SU-DHL-6 (cell line): ENCODE measurements around the gene LRP1.

Source experiments
- H2AFZ ChIP-seq: fragments of 200-600 bp; sonication (generic); 2 replicates; pipeline ENCODE4 v1.6.1; 2014; ENCODE audit warnings: low read depth, mild to moderate bottlenecking, moderate library complexity, mixed read lengths, antibody characterized with exemption, low read length; ENCODE audit not compliant: severe bottlenecking
- H3F3A ChIP-seq: fragments of 200-600 bp; shearing (Covaris generic); 2 replicates; pipeline ENCODE4 v1.6.0; 2016; ENCODE audit warnings: antibody characterized with exemption, mild to moderate bottlenecking; ENCODE audit not compliant: insufficient read depth
- H3K27ac ChIP-seq: fragments of 200-600 bp; sonication (generic); 2 replicates; pipeline ENCODE4 v1.5.1; 2016; ENCODE audit warnings: low read depth, mild to moderate bottlenecking, low read length, moderate library complexity, mixed read lengths
- H3K27me3 ChIP-seq: fragments of 200-600 bp; sonication (generic), shearing (Covaris generic); 2 replicates; pipeline ENCODE4 v1.6.0; 2014; ENCODE audit warnings: mild to moderate bottlenecking, low read length
- H3K36me3 ChIP-seq: fragments of 200-600 bp; sonication (generic); 2 replicates; pipeline ENCODE4 v1.6.1; 2014; ENCODE audit warnings: mild to moderate bottlenecking, low read length, mixed read lengths
- H3K4me2 ChIP-seq: fragments of 300-600, 200-600 bp; shearing (Covaris generic), sonication (generic); 2 replicates; pipeline ENCODE4 v1.6.0; 2014; ENCODE audit warnings: low read length, low read depth, mild to moderate bottlenecking; ENCODE audit not compliant: poor library complexity, severe bottlenecking
- H3K4me3 ChIP-seq: fragments of 200-600 bp; sonication (generic); 2 replicates; pipeline ENCODE4 v1.5.1; 2014; ENCODE audit warnings: antibody characterized with exemption, low read length, mild to moderate bottlenecking, mixed read lengths; ENCODE audit not compliant: insufficient read depth, poor library complexity, severe bottlenecking
- H3K79me2 ChIP-seq: fragments of 200-600 bp; sonication (generic); 2 replicates; pipeline ENCODE4 v1.6.1; 2014; ENCODE audit warnings: mild to moderate bottlenecking, low read length, moderate library complexity; ENCODE audit not compliant: insufficient read depth
- H3K9ac ChIP-seq: fragments of 200-600 bp; sonication (generic); 2 replicates; pipeline ENCODE4 v1.7.0; 2014; ENCODE audit warnings: mild to moderate bottlenecking, low read length
- H3K9me2 ChIP-seq: fragments of 200-600 bp; sonication (generic); replicated peaks from 2 replicates; pipeline ENCODE4 v1.6.1; 2014; ENCODE audit warnings: low read length; ENCODE audit not compliant: insufficient read depth
- H3K9me3 ChIP-seq: fragments of 200-600 bp; sonication (generic); 2 replicates; pipeline ENCODE4 v1.6.1; 2014; ENCODE audit warnings: low read length, mixed read lengths; ENCODE audit not compliant: insufficient read depth
- H4K20me1 ChIP-seq: fragments of 200-600 bp; sonication (generic); 2 replicates; pipeline ENCODE4 v1.6.1; 2014; ENCODE audit warnings: low read depth, mild to moderate bottlenecking, antibody characterized with exemption, low read length, moderate library complexity, mixed read lengths
- CTCF ChIP-seq: fragments of 200-600 bp; sonication (generic); IDR thresholded peaks from one replicate; pipeline ENCODE4 v1.5.1; 2017; ENCODE audit warnings: antibody characterized with exemption, mild to moderate bottlenecking, low read length, moderate library complexity; ENCODE audit not compliant: insufficient read depth, poor library complexity, severe bottlenecking
- EZH2phosphoT487 ChIP-seq: fragments of 200-600 bp; sonication (generic), shearing (Covaris generic); conservative IDR thresholded peaks from 2 replicates; pipeline ENCODE4 v1.6.1; 2018; ENCODE audit warnings: mild to moderate bottlenecking, antibody characterized with exemption, low read length, moderate library complexity, mixed read lengths

Gene LRP1

GRCh38 chr12:57151741-57152630 lies 23.7 kb downstream of the LRP1 start:
- Histone ChIP-seq H3K79me2 (no peaks in the 10 kb centered on the region), H4K20me1 (no peaks in the 10 kb centered on the region), H3K36me3 (no peaks in the 10 kb centered on the region), H3K4me3 (no peak overlapping the region), H3K9me3 (no peaks in the 10 kb centered on the region), H2AFZ (no peak overlapping the region), H3K4me2 (no peak overlapping the region), H3K9ac (no peak overlapping the region), H3F3A (no peaks in the 10 kb centered on the region), H3K27me3 (no peaks in the 10 kb centered on the region), H3K9me2 (no peaks in the 10 kb centered on the region), H3K27ac (no peak overlapping the region)
- TF ChIP-seq EZH2phosphoT487 (no peak), CTCF (no peak)

- H3F3A ChIP-seq, result no peaks in the 10 kb centered on the region
- H3K9me2 ChIP-seq, result no peaks in the 10 kb centered on the region
- H3K9ac ChIP-seq, result no peak overlapping the region
- no peaks in the 10 kb centered on the region for H3K27me3 ChIP-seq
- TF ChIP-seq EZH2phosphoT487 (no peak), CTCF (no peak)
- no peaks in the 10 kb centered on the region for H3K9me3 ChIP-seq
- H3K4me2 ChIP-seq, result no peak overlapping the region
- no peaks in the 10 kb centered on the region for H4K20me1 ChIP-seq
- H2AFZ ChIP-seq, result no peak overlapping the region
- H3K27ac ChIP-seq, result no peak overlapping the region
- no peak overlapping the region for H3K4me3 ChIP-seq
- no peaks in the 10 kb centered on the region for H3K79me2 ChIP-seq
- no peaks in the 10 kb centered on the region for H3K36me3 ChIP-seq
Observed at GRCh38 chr12:57152639-57153038, 24.4 kb downstream of the LRP1 start.

GRCh38 chr12:57153415-57153997 lies 25.2 kb downstream of the LRP1 start:
- Histone ChIP-seq H3K36me3 (no peaks in the 10 kb centered on the region), H3K9me2 (no peaks in the 10 kb centered on the region), H2AFZ (no peak overlapping the region), H3K4me3 (no peak overlapping the region), H3F3A (no peaks in the 10 kb centered on the region), H3K79me2 (no peaks in the 10 kb centered on the region), H3K4me2 (no peak overlapping the region), H4K20me1 (no peaks in the 10 kb centered on the region), H3K9ac (no peak overlapping the region), H3K9me3 (no peaks in the 10 kb centered on the region), H3K27me3 (no peaks in the 10 kb centered on the region), H3K27ac (no peak overlapping the region)
- no peak for TF ChIP-seq EZH2phosphoT487
- no peak for TF ChIP-seq CTCF
